ENCODE data around the gene ATG16L2. TPM values are rescaled to one million over a fixed set of nuclear protein-coding genes. Genes with fewer than 3 reads are reported as not detected.

The ATG16L2 gene
- total and polyA plus RNA-seq, 2 donors (not counting 3 experiments of a cell fraction or from before 2014, with no cell fraction given) = 26.5 to 30.5 TPM

DNA sequence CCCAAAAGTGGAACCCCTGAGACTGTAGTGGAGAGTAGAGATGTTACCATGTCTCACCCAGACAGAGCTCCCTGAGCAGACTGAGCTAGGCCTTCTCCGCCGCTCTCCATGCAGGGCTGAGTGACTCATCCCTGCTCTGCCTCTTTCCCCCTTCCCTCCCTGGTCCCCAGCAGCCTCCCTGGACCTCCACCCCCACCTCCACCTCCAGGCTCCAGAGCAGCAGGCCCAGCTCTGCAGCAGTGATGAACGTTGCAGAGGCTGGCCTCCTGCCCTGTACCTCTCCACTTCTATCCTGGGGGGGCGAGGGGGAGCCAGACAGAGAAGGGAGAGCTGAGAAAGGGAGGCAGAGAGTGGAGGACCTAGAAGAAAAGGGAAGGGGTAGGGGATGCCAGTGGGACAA is 42.7 kb upstream of the ATG16L2 start:
- Histone ChIP-seq H3K9me3 (replicated peaks; ENCODE audit: control insufficient read depth, insufficient read depth, low read length) (no peaks in the 10 kb centered on the region), H2AFZ (ENCODE audit: low read depth, low read length) (no peak overlapping the region), H3K9ac (replicated peaks; ENCODE audit: extremely low read depth, insufficient read depth, low read length) (no peak overlapping the region), H3K36me3 (ENCODE audit: control insufficient read depth in 2 of 2, extremely low read depth in 1 of 2, insufficient read depth in 2 of 2, low read length in 2 of 2) (no peaks in the 10 kb centered on the region), H3K4me3 (replicated peaks in 1 of 3; ENCODE audit: insufficient read depth in 1 of 3, low read depth in 1 of 3, low read length in 3 of 3) (no peak overlapping the region), H4K20me1 (replicated peaks; ENCODE audit: control insufficient read depth, extremely low read depth, insufficient read depth, low read length) (no peaks in the 10 kb centered on the region), H3K27me3 (ENCODE audit: control insufficient read depth in 2 of 2, insufficient read depth in 2 of 2, low read length in 2 of 2) (no peaks in the 10 kb centered on the region), H3K27ac (ENCODE audit: insufficient read depth, low read depth, low read length) (no peak overlapping the region), H3K9me1 (replicated peaks; ENCODE audit: control insufficient read depth, extremely low read depth, insufficient read depth, low read length) (no peaks in the 10 kb centered on the region), H3K79me2 (ENCODE audit: control insufficient read depth, insufficient read depth, low read length) (no peaks in the 10 kb centered on the region), H3K4me1 (ENCODE audit: control insufficient read depth, extremely low read depth, insufficient read depth, low read length) (no peaks in the 10 kb centered on the region), H3K4me2 (ENCODE audit: insufficient read depth, low read length) (no peak overlapping the region)
- TF ChIP-seq POLR2AphosphoS5 (IDR thresholded peaks at IDR 0.05; ENCODE audit: insufficient read depth, low read depth, low read length) (no peak), FOS (IDR thresholded peaks at IDR 0.05; ENCODE audit: borderline replicate concordance, insufficient read depth, low read length) (no peak), MYC (IDR thresholded peaks at IDR 0.05; ENCODE audit: low read depth, low read length) (no peak), GATA2 (IDR thresholded peaks at IDR 0.05; ENCODE audit: insufficient read depth, insufficient read length, low read depth, low read length) (no peak), EZH2 (IDR thresholded peaks at IDR 0.05; ENCODE audit: borderline replicate concordance, low read depth, low read length, severe bottlenecking) (no peak)
- TF ChIP-seq, protein P1, sequence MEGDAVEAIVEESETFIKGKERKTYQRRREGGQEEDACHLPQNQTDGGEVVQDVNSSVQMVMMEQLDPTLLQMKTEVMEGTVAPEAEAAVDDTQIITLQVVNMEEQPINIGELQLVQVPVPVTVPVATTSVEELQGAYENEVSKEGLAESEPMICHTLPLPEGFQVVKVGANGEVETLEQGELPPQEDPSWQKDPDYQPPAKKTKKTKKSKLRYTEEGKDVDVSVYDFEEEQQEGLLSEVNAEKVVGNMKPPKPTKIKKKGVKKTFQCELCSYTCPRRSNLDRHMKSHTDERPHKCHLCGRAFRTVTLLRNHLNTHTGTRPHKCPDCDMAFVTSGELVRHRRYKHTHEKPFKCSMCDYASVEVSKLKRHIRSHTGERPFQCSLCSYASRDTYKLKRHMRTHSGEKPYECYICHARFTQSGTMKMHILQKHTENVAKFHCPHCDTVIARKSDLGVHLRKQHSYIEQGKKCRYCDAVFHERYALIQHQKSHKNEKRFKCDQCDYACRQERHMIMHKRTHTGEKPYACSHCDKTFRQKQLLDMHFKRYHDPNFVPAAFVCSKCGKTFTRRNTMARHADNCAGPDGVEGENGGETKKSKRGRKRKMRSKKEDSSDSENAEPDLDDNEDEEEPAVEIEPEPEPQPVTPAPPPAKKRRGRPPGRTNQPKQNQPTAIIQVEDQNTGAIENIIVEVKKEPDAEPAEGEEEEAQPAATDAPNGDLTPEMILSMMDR (IDR thresholded peaks at IDR 0.05; ENCODE audit: extremely low read depth in 1 of 2, insufficient read depth in 1 of 2, low read depth in 1 of 2, low read length in 2 of 2) = no peak
- TF ChIP-seq, protein P2, sequence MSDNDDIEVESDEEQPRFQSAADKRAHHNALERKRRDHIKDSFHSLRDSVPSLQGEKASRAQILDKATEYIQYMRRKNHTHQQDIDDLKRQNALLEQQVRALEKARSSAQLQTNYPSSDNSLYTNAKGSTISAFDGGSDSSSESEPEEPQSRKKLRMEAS (IDR thresholded peaks at IDR 0.05; ENCODE audit: insufficient read depth, insufficient read length) = no peak
- BruUV-seq (replicated peaks) = no TSS peak
- FAIRE-seq = no peak
- intact Hi-C loops (cut with micrococcal nuclease) (no loop called here), dilution Hi-C loops (cut with MboI; ENCODE audit: extremely low pct_ligation_motif_present, low sequenced_read_pairs) (no loop called here)
- ChIA-PET CTCF (interaction anchor here (1.5 to 2.7 kb wide), 3 partner anchors 25 to 46 kb away, joined by 3 to 9 read pairs (median 4); no protein-coding TSS in a partner anchor), POLR2A (no interaction called here)
- DNase-seq (ENCODE audit: low read depth, low spot score) = no peak

Data from endothelial cell of umbilical vein (primary cell).